ENCODE results near the gene BCO1.
"Not testable (repeated sequence)": the region's sequence is repeated elsewhere in the genome, so short reads cannot be mapped to it uniquely, and the experiment has no call there.

BCO1 gene, protein sequence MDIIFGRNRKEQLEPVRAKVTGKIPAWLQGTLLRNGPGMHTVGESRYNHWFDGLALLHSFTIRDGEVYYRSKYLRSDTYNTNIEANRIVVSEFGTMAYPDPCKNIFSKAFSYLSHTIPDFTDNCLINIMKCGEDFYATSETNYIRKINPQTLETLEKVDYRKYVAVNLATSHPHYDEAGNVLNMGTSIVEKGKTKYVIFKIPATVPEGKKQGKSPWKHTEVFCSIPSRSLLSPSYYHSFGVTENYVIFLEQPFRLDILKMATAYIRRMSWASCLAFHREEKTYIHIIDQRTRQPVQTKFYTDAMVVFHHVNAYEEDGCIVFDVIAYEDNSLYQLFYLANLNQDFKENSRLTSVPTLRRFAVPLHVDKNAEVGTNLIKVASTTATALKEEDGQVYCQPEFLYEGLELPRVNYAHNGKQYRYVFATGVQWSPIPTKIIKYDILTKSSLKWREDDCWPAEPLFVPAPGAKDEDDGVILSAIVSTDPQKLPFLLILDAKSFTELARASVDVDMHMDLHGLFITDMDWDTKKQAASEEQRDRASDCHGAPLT

DNA sequence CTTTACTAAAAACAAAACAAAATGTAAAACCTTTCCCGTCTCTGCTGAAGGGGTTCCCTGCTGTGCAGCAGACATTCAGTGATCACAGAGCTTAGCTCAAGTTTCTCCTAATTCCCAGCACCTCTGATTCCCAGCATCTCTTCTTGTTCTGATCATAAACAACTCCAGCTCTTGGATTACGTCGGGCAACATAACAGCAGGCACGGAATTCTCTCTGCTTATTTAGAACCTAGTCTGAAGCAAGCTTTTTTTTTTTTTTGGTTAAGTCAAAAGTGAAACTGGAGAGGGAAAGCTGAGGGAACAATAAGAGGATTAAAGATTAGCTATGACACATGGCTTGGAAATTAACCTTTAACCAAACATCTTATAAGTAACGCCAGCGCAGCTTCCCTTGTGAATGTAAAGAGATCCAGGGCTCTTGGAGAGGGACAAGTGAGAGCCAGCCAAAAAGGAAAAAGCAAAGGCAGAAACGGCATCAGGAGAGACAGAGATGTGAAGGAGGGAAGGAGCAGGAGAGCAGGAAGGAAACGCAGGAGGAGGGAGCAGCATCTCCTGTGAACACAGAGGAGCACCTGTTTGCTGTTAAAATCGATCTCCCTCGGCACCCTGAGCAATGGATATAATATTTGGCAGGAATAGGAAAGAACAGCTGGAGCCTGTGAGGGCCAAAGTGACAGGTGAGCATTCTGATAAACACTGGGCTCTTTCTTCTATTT is at the start of gene BCO1:
Gene BCO1 (plus strand): TSS at position 394 of the 716 bp plus-strand sequence. CDS start 220 bp downstream, at position 614.
- DNase-seq = no peak

DNA sequence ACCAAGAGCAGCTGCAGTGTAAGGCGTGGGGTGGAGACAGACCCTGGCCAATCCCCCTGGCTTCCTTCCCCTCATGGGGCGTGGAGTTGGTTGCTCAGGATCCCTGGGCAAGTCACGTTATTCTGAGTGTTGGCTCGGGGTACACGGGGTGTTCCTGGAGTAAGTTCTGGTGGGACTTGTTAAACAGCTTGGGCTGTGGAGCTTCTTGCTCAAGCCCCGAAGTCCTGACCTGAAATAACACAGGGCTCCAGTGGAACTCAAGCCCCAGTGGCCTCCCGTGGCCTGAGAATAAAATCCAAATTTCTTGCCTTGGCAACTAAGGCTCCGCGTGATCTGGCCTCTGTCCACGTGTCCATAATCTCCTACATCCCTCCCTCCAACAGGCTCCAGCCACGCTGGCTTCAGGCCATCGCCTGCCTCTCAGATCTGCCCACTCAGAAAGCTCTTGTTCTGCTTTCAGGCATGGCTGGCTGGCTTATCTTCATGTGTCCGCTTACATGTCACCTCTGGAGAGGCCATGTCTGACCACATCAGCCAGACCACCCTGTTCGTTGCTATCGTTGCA is 49.3 kb upstream of the BCO1 start:
- no peak for DNase-seq

DNA sequence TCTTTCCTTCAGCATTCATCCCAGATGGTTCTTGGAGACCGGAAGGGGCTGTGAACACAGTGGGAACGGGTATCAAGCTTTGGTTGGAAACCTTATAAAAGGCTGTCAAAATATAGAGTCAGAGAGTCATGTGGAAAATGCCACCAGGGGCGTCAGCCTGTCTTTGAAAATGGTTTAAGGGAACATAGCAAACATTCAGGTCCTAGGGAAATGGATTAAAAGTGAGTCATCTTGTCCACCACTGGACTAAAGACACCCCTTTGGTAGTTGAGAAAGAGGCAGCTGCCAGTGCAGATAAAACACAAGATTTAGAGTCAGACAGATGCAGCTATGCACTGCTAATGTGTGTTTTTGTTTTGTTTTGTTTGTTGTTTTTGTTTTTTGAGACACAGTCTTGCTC is 47.8 kb upstream of the BCO1 start:
- no peak for DNase-seq

DNA sequence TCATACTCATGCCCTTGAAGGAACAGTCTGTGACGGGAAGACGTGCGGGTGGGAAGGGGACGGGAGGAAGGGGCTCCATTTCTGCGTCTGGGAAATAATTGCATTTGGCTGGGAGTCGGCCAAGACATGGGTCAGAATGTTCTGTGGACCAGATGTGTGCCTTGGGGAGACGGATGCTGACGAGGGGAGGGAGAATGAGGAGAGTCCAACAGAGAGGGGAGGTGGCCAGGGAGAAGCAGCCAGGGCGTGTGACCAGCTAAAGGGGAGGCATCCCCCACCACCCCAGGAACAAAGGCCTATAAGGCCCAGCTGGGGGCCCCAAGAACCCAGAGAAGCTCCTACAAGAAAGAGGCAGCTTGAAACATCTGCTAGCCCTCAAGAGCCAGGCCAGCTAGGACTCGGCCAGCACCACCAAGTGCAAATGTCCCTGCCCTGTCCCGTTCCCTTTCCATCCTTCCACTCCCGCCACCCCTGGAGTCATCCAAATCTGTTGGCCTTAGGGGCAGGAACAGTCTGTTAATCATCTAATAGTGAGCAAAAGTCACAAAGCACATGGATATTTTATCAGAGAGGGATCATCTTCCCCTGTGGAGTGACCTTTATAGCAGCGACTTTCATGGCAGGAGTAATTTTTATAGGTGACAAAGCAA is 42.5 kb upstream of the BCO1 start:
- DNase-seq = no peak

DNA sequence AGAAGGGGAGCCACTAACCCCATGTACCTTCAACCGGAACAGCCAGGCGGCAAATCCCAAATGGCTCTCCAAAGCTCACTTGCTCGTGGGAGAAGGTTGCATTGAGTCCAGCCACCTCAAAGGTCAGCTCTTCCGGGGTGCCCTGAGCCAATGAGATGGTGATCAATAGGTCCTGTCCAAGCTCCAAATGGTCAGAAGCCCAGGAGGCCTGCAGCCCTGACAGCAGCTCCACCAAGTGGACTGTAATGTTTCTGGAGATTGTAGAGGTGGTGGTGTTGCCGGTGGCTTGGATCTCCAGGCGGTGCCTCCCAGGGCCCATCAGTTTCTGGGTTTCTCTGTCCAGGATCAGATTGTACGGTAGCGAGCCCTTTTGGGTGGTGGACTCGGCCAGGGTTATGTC is 39.9 kb upstream of the BCO1 start:
- no peak for DNase-seq

DNA sequence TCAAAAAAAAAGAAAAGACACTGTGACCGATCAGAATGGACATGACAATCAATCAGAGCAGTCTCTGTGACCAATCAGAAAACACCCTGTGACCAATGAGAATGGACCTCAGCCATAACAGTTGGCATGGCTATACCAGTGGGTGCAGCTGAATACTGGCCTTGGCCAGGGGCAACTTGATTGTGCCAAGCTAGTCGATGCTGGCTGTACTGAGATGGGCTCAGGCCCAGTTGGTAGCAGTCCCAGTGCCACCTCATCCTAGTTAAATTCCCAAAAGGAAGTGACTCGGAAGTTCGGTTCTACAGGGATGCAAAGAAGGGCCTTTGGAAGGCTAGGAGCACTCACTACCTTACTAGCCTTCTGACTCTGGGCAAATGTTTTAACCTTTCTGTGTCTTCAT is 37.2 kb upstream of the BCO1 start:
- DNase-seq = no peak

DNA sequence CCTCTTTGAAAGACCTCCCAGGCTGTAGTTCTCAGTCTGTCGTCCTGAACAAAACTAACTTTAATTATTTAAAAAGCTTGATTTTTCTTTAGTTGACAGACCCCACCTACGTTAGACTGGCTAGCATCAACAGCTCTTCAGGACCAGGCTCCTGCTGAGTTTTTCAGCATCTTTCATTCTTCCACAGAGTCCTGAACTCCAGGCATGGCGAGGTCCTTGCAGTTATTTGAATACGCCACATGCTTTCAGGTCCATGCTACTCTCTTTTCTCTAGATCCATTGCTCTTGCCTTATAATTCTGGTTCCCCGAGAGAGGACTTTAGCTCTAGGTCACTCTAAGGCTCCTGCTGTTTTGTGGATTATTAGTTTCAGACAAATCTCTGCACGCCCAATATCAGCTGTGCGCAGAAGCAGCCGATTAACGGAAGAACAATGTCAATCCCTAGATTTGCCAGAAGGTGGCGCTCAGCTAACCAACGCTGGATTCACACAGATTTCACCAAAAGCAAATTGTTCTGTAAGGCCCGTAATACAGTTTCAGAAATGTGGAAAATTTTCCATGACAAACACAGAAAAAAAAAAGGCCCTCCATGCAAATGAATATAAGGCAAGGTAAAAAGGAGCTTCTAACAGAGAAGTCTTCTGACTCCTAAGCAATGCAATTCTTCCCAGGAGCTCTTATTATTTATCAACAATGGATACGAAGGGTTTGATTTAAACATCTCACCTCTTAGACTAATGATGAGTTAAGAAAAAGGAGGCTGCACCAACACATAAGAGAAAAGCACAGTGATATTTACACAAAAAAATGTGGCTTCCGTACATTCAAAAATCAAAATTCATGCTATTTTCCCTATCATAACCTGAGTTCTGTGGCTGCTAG is 33.5 kb upstream of the BCO1 start:
- DNase-seq = no peak

DNA sequence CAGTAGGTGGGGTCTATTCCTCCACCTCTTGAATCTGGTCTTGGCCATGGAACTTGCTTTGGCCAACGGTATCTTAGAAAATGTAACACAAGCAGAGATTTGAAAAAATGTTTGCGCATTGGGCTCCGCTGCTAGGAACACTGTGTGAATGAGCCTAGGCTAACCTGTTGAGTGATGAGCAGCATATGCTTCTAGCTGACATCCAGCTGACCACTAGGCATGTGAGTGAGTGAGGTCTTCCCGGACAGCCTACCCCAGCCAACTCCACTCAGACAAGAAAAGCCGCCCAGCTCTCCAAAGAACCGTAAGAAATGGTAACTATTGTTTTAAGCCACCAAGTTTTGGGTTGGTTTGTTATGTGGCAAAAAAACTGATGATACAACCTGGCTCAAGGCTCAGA is 31.4 kb upstream of the BCO1 start:
- DNase-seq = no peak

DNA sequence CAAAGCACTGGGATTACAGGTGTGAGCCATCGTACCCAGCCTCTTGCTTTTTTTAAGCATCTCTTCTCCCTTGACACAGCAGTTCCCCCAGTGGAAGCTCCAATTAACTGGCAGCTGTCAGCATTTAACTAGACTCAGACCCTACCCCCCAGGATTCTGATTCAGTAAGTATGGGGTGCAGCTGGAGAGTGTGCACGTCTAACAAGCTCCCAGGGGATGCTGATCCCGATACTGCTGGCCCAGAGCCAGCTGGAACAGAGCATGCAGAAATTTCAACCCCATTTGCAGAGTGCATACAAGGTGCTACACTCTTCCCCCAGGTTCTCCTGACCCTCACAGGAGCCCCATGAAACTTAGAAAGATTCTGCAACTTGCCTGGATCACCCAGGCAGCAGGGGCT is 27.7 kb upstream of the BCO1 start:
- DNase-seq = no peak

DNA sequence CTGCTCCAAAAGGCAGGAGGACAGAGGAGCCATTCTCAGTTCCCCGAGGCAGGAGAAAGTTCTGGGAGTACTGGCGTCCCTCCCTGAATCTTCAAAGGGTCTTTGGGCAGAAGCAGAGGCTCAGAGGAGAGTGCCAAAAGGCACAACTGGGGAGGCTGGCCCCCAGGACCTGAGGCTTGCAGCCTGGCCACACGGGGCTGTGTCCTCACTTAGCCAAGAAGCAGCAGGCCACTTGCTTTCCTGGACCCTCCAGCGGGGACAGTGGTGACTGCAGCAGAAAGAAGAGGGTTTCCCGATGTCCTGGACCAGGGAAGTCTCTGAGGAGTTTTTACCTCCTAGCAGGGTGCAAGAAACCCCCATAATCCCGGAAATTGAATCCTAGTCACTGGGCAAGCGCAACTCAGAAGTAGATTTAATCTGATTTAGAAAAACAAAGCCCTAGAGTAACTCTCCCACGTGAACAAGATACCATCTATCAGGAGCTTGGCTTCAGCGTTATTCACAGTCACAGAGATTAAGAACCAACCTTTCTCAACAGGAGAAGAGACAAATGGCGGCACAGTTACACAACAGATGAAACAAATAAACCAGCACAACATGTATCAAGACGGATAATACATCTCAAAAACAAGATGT is 25.5 kb upstream of the BCO1 start:
- no peak for DNase-seq

DNA sequence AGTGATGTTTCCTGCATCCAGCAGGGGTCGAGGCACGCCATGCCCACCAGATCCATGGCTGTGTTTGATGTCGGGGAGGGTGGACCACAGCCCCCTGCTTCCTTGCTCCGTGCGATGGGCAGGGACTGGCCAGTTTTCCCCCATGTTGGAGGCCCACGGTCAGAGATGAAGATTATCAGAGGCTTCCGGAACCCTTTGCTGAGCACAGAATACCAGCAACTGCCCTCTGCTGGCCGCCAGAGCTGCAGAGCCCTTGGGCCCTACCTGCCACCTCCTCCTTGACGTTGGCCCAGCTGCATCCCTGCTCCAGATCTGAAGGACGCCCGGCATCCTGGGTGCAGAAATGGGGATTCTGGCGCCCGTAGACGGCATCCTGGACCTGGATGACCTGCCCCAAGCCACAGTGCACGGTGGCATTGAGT is 23.7 kb upstream of the BCO1 start:
- no peak for DNase-seq

DNA sequence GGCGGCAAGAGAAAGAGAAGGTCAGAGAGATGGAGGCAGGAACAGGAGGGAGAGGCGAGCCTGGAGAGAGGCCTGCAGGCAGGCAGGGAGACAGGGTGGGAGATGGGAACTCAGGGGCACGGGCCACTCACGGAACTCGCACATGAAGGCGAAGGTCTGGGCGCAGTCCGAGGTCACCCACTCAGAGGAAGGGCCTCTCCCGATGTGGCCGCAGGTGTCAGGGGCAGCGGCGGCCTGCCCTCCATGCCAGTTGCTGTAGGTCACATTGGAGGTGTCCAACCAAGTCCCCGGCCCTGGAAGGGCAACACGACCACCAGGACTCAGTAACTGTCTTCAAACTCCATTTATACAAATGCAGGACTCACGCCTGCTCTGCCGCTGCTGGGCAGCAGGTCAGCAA is 22.4 kb upstream of the BCO1 start:
- no peak for DNase-seq

DNA sequence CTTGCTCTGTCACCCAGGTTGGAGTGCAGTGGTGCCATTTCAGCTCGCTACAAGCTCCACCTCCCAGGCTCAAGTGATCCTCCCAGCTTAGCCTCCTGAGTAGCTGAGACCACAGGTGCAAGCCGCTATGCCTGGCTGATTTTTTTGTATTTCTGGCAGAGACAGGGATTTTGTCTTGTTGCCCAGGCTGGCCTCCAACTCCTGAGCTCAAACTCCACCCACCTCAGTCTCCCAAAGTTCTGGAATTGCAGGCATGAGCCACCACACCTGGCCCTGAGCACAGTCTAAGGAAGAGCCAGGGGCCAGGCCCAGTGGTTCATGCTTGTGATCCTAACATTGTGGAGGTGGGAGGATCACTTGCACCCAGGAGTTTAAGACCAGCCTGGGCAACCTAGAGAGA is 21.8 kb upstream of the BCO1 start:
- no peak for DNase-seq

DNA sequence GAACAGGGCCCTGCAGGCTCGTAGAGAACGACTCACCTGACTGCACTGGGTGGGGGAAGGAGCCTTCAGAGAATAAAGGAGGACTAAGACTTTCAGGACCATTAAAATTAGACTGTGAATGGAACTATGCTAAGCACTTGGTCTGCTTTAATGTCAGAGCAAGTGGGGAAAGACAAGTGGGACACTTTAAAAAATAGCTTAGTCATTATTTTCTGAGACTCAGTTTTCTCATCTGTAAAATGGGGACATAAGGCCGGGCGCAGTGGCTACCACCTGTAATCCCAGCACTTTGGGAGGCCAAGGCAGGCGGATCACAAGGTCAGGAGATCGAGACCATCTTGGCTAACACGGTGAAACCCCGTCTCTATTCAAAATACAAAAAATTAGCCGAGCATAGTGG is 19.3 kb upstream of the BCO1 start:
- no peak for DNase-seq

DNA sequence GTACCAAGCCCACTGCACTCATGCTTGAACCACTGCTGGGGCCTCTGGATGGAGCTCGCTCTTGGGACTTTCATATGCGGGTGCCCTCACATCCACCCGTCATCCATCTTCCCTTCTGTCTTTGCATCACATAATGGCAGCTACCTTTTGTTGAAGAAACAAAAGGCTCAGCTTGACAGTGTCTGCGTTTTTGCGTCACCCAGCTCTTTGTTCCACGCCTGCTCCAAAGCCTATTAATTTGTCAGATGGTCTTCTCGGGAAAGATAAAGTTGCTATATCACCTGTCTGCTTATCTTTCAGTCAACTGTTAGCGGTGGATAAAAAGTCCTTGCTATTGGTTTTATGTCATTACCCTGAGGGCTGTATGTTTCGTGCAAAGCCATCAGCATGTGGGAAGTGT is 18.1 kb upstream of the BCO1 start:
- DNase-seq = no peak

DNA sequence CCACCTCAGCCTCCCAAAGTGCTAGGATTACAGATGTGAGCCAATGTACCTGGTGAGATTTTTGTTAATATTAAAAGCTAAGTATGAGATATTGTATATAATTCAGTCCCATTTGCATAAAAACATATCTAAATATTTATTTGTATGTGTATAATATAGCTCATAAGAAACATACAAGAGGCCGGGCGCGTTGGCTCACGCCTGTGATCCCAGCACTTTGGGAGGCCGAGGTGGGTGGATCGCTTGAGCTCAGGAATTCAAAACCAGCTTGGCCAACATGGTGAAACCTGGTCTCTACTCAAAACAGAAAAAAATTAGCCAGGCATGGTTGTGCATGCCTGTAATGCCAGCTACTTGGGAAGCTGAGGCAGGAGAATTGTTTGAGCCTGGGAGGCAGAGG is 16.8 kb upstream of the BCO1 start:
- no peak for DNase-seq

DNA sequence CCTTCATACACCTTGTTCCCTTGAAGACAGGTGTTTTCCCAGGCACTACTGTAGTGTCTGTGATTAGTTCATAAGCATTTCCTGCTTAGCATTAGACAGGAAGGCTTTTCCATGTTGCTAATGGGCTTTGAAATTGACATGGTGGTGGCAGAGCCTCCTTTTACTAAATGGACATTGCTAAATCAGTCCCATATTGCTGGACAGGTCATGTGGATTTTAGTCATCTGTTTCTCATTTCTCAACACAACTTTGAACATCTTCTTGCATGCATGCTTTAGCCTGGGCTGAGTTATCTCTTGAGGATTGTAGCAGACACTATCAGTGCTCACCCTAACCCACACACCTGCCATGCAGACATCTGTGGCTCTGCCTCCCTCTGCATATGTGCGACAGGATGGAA is 13.7 kb upstream of the BCO1 start:
- no peak for DNase-seq

DNA sequence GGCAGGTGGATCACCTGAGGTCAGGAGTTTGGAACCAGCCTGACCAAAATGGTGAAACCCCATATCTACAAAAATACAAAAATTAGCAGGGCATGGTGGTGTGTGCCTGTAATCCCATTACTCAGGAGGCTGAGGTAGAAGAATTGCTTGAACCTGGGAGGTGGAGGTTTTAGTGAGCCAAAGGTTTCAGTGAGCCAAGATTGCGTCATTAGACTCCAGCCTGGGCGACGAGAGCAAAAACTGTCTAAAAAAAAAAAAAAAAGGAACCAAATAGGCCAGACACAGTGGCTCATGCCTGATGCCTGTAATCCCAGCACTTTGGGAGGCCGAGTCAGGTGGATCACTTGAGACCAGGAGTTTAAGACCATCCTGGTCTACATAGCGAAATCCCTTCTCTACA is 12.8 kb upstream of the BCO1 start:
- not testable (repeated sequence) for DNase-seq

DNA sequence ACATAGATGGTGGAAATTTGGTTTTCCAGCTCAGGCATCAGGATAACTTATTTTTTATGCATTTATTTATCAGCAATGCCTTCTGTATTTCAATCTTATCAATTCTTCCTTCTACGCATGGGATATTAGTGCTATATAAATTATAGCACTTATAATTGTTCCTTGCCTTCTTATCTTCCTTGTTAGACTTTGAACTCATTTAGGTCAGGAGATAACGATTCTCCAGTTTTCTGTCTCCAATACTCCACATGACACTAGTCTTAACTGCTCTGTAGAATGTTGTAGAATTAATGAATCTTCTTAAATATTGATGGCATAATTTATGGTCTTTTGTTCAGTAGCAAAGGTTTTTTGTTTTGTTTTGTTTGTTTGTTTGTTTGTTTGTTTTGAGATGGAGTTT is 10.7 kb upstream of the BCO1 start:
- no peak for DNase-seq

DNA sequence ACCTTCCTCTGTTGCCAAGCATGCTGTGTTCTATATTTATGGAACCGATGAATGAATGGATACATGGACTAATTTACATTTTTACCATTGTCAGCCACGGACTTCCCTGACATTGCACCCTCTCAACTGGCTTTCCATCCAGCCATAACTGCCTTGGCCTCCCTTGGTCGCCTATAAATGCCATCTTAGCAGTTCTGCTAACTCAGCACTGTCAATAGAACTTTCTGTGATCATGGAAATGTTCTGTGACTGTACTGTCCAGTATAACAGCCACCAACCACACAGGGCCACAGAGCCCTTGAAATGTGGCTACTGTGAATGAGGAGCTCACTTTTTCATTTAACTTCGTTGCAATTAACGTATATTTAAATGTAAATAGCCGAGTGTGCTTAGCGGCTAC is 8.7 kb upstream of the BCO1 start:
- DNase-seq = no peak

DNA sequence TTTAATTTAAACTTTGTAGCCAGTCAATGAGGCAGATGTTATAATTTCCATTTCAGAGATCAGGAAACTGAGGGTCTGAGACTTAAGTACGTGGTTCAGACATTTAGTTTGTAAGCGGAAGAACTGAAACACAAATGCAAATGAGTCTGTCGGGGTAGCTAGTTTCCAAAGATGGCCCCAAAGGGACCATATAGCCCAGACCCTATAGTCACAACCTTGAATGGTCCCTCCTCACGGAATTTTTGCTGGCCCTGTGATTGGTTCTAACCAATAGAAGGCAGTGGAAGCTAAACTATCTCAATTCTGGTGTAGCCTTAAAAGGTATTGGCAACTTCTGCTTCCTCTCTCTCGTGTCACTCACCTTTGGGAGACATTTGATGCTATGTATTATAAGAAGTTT is 7.5 kb upstream of the BCO1 start:
- no peak for DNase-seq
